ENCODE results near the gene LRFN2.

Gene LRFN2

DNA sequence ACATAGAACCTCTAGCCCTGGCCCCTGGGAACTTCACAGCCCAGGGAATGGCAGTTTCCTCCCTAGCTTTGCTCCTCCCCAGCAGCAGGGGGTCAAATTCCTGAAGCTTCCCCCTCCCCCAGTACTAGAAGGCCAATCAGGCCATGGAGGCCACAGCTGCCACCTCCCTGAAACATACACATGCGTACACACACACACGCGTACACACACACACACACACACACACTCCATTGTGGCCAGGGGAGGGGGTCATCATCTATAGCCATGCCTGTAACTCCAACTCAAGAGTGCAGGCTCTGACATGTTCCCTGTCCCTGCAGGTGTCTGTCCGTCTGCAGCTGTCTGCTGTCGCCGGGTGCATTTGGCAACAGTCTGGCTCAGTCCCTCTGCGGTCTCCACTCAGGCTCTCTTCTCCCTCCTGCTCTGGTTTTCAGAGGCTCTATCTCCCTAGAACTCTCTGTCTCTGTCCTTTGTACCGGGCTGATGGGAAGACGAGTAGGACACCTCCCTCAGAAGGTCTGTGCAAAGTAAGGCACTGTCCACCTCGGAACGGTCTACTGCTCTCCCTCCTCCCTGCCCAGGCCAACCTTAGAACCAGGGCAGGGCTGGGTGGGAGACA lies 1.4 kb downstream of the LRFN2 start:
- DNase-seq, result no peak

DNA sequence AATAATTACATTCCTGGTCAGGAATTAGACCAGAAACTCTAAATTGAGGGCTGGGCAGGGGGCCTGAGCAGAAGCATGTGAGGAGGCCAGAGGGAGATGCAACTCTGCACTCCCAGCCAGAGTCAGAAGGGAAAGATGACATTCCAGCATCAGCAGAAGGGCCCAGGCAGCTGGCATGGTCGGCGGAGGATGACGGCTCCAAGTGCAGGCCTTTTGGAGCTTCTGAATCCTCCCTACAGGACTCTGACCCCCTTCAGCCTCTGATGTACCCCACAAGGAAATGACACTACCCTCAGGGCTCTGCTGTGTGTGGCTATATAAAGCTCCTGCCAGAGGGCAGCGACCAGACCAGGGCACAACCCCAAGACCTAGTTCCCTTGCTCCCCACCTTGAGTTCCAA lies 1.9 kb downstream of the LRFN2 start:
- no peak for DNase-seq

GRCh38 chr6:40584741-40585140 lies 2.4 kb downstream of the LRFN2 start:
- DNase-seq, result no peak

GRCh38 chr6:40583709-40584108 lies 3.5 kb downstream of the LRFN2 start:
- DNase-seq, result no peak

- DNase-seq, result no peak
Observed at GRCh38 chr6:40582892-40583291, 4.3 kb downstream of the LRFN2 start.

DNA sequence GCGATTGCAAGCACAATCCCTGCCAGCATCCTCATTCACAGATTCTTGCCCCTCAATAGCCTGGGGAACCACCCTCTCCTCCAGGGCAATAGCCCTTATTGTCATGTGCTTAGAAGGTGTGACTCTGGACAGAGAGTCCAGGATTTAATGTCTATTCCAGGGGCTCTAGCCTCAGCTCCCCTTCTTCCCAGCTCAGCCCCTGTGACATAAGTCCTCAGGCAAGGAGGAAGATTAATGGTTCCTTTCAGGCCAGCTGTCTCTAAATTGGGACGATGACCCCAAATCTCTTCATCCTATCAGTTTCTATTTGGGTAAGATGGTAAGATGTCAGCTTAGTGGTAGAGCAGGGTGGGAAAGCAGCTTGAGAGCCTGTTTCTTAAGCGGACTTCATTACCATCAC lies 8.1 kb downstream of the LRFN2 start:
- no peak for DNase-seq

- no peak for DNase-seq
Observed at GRCh38 chr6:40577672-40578071, 9.5 kb downstream of the LRFN2 start.

DNA sequence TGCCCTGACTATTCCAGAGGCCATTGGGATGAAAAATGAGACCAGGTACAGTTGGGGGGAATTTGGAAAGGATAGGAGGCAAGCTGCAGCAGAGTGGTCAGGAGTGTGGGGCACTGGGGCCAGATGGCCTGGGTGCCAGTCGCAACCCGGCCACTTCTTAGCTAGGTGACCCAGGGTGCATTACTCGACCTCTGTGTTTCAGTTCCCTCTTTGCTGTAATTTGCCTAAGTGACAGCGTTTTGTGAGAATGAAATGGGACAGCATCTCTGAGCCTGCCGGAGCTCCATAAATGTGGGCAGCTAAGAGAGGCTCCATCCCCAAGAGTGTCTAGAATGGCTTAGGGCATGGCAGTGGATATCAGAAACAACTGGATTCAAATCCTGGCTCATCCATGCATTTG lies 13.9 kb downstream of the LRFN2 start:
- DNase-seq, result no peak

- DNase-seq, result no peak
Observed at GRCh38 chr6:40569162-40569910, 17.8 kb downstream of the LRFN2 start.

DNA sequence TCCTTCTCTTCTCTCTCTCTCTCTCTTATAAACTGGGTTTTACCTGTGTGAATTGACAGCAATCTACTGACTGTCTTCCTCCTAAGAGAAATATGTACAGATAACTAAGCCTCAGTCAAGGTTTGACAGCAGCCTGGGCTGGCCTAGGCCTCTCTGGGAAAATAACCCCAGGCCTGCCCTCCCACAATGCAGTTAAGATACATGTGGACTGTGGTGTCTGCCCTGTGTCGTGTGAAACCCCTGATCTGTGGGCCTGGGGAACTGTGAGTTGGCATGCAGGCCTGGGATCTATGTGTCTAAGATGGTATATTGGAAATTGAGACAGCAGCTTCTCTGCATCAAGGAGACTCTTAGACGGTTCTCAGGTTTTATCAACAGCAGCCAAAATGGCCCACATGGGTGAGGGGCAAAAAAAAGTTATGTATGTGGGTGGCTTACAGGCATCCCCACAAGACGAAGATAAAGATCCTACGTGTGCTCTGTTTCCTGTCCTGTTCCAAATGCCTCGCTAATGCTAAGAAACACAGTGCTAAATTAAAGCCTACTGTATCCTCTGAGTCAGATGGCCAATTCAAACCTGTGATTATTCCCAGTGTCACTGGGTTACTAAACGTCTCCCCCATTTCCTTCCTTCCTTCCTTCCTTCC lies 19.0 kb downstream of the LRFN2 start:
- no peak for DNase-seq

GRCh38 chr6:40563111-40563510 lies 24.1 kb downstream of the LRFN2 start:
- no peak for DNase-seq

GRCh38 chr6:40559056-40559455 lies 28.1 kb downstream of the LRFN2 start:
- DNase-seq, result no peak

GRCh38 chr6:40558102-40558501 lies 29.1 kb downstream of the LRFN2 start:
- DNase-seq, result no peak

GRCh38 chr6:40556881-40557280 lies 30.3 kb downstream of the LRFN2 start:
- DNase-seq, result no peak

DNA sequence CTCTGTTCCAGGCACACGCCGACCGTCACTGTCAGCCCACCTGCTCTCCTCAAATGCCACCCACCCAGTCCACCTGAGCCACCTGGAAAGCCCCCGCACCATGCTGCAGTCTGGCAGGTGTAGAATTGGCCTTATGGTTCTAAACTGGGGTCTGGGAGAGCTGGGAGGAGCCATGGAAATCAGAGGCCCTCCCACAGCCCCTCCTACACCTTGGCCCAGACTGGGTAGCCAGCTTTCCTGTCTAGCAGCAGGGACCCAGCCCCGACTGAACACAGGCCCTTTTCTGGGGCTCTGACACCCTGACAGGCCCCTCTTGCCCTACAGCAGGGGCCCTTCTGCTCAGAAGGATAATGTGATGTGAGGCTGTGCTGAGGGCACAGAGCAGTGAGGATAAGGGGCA lies 31.1 kb downstream of the LRFN2 start:
- DNase-seq, result no peak

GRCh38 chr6:40555092-40555491 lies 32.1 kb downstream of the LRFN2 start:
- DNase-seq, result no peak

GRCh38 chr6:40552941-40553340 lies 34.2 kb downstream of the LRFN2 start:
- no peak for DNase-seq

GRCh38 chr6:40551966-40552505 lies 35.1 kb downstream of the LRFN2 start:
- DNase-seq, result no peak

- DNase-seq, result no peak
Observed at GRCh38 chr6:40550202-40551101, 36.7 kb downstream of the LRFN2 start.

DNA sequence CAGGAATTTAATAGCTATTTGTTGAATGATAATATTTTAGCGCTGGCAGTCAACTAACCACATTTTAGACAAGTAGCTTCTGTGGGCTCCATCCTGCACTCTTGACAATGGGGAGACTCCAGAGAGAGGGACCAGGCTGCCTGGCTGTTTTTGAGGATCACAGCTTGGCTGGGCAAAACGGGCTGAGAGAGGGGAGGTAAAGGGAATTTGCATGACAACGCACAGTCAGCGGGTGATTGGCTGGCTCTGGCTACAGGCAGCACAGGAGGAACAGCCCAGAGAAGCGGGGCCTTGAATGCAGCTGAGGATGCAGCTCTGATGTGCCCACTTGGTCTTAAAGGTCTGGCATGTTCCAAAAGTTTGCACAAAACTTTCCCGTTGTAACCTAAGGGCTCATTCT lies 41.2 kb downstream of the LRFN2 start:
- no peak for DNase-seq

- no peak for DNase-seq
Observed at GRCh38 chr6:40543776-40544175, 43.4 kb downstream of the LRFN2 start.

DNA sequence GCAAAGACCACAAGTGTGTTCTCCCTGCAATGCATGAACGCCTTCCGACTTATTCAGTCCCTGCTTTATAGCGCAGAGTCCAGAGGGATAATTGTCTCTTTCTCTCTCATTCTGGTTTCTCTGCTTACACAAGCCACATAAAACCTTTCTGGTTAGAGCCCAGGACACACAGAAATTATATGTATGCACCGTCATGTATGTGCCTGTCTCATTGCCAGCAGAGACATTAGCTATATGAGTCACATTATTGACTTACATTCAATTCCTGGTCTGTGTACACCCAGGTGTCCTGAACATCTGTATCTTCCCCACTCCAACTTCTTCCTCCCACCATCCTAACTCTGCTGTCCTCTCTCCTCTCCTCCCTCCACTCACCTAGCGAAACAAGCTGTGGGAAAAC lies 44.0 kb downstream of the LRFN2 start:
- no peak for DNase-seq

DNA sequence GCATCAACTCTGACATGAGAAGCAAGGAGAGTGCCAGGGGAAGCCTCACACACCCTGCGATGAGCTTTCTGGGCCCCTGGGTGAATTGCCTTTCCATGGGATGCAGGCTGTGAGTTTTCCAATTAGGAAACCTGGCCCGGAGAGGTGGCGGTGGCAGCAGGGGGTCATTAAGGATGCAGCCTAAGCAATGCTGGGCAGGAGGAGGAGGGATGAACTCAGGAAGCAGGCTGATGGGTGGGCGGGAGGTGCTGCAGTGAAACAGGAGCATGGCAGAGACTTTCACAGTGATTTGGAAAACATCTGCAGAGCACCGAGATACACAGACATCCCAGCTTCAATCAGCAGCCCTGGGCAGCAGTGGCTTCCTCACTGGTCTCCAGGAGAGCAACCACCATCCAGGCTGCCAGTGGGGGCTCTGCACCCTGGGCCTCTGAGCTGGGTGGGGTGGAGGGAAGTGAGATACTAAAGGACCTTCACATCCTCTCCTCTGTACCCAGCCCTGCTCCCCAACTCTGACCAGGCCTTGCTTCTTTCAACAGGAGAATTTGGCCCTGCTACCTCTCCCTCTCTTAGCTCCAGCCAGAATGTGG lies 44.9 kb downstream of the LRFN2 start:
- no peak for DNase-seq
